MCF 10A (cell line): ENCODE results near the gene FDX1. TPM values are rescaled to one million over a fixed set of nuclear protein-coding genes. Genes with fewer than 3 reads are reported as not detected.

Experiments
- BruUV-seq: library from RNA; stranded (reverse); fragments of 400-500 nt; replicated peaks from 2 replicates; lab custom pipeline; 2021; lab: Mats Ljungman, UMichigan
- CTCF ChIA-PET: fragments of 300-600 bp; sonication (Branson Sonifier 250); formaldehyde crosslinking; extraction: SDS; loops from one replicate; lab custom pipeline; 2021; ENCODE audit warnings: antibody characterized with exemption, inconsistent platforms; lab: Yijun Ruan, JAX
- POLR2A ChIA-PET: fragments of 300-600, 350-650 bp; sonication (Branson Sonifier 250); formaldehyde crosslinking; extraction: SDS; loops from one replicate; lab custom pipeline; 2020; ENCODE audit warnings: antibody characterized with exemption, inconsistent platforms; lab: Yijun Ruan, JAX
- DNase-seq: peaks from one replicate; pipeline ENCODE4 v3.0.0-alpha.2; 2018; ENCODE audit not compliant: unreplicated experiment
- H3K27ac Mint-ChIP-seq: one replicate; pipeline ENCODE4 v1.8.0; 2022; ENCODE audit warnings: mild to moderate bottlenecking, low read depth, mixed read lengths; ENCODE audit not compliant: unreplicated experiment
- H3K27me3 Mint-ChIP-seq: one replicate; pipeline ENCODE4 v1.8.0; 2022; ENCODE audit warnings: mixed read lengths; ENCODE audit not compliant: insufficient read depth, unreplicated experiment
- H3K36me3 Mint-ChIP-seq: one replicate; pipeline ENCODE4 v1.8.0; 2022; ENCODE audit warnings: mild to moderate bottlenecking, moderate library complexity, mixed read lengths; ENCODE audit not compliant: insufficient read depth, unreplicated experiment
- H3K4me1 Mint-ChIP-seq: one replicate; pipeline ENCODE4 v1.8.0; 2022; ENCODE audit warnings: mixed read lengths; ENCODE audit not compliant: insufficient read depth, unreplicated experiment
- H3K4me3 Mint-ChIP-seq: one replicate; pipeline ENCODE4 v1.8.0; 2022; ENCODE audit warnings: mild to moderate bottlenecking, moderate library complexity, mixed read lengths; ENCODE audit not compliant: unreplicated experiment
- H3K9me3 Mint-ChIP-seq: one replicate; pipeline ENCODE4 v1.8.0; 2022; ENCODE audit warnings: mixed read lengths; ENCODE audit not compliant: unreplicated experiment
- intact Hi-C: fragments of 100-400 bp; cut with micrococcal nuclease; formaldehyde crosslinking; loops from 2 replicates; pipeline ENCODE4 v1.14.1; 2022
- total RNA-seq: library from RNA; stranded (reverse); gene quantifications from 2 replicates; pipeline ENCODE4 v1.2.3, GENCODE V29; 2022
- TF ChIP-seq, protein P1 (sequence below): fragments of 200-600 bp; IDR thresholded peaks from one replicate; pipeline ENCODE4 v1.8.0; 2022; ENCODE audit warnings: antibody characterized with exemption, mild to moderate bottlenecking; ENCODE audit not compliant: unreplicated experiment

Gene FDX1
- total RNA-seq, 1 experiment from 2014 or later, result 21.1 TPM

DNA sequence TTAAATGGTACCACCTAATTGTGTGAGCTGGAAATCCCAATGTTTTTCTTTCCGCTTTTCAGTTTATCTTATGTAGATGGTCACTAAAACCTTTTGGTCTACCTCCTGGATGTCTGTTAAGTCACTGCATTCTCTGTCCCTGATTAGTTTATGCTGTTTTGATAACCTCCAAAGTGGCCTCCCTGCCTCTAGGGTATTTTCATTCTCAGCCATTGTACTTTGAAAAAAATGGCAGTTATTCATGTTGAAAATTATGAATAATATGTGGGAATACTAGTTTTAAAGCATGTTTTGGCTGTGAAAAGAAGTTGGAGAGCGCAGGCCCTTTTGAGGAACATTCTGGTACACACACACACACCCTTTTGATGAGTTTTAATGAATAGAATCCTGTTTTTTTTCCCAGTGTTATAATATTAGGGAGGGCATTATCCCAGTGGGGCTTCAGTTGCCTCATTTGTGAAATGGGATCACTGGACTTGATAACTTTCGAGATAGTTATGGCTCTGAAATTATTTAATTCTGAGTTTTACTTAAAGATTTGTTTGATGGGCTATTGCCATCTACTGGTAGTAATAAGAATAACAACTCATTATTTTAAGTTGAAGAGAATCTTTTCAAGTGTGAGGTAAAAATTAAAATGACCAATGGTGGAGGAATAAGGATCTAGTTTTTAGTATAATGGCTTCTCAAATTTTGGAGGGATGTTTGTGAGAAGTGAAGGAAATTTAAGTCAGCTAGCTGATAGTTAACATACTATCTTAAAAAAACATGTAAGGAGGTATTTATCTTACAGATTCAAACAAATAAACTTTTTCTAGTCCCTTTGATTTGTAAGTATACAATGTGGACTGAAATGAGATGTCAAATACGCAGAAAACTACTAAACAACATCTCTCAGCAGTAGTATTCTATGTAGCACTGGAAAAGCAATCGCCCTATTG lies 3.9 kb downstream of the FDX1 start:
- TF ChIP-seq, protein P1, sequence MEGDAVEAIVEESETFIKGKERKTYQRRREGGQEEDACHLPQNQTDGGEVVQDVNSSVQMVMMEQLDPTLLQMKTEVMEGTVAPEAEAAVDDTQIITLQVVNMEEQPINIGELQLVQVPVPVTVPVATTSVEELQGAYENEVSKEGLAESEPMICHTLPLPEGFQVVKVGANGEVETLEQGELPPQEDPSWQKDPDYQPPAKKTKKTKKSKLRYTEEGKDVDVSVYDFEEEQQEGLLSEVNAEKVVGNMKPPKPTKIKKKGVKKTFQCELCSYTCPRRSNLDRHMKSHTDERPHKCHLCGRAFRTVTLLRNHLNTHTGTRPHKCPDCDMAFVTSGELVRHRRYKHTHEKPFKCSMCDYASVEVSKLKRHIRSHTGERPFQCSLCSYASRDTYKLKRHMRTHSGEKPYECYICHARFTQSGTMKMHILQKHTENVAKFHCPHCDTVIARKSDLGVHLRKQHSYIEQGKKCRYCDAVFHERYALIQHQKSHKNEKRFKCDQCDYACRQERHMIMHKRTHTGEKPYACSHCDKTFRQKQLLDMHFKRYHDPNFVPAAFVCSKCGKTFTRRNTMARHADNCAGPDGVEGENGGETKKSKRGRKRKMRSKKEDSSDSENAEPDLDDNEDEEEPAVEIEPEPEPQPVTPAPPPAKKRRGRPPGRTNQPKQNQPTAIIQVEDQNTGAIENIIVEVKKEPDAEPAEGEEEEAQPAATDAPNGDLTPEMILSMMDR, result peak; percentile 55
- peaks cover 40% of the 10 kb centered on the region for H3K4me1 Mint-ChIP-seq
- H3K9me3 Mint-ChIP-seq, result no peaks in the 10 kb centered on the region
- BruUV-seq, result no TSS peak
- peaks cover 12% of the 10 kb centered on the region for H3K36me3 Mint-ChIP-seq
- DNase-seq, result peak; percentile 39
- peak overlapping the region; percentile 5 for H3K4me3 Mint-ChIP-seq
- CTCF ChIA-PET, result interaction anchor here (0.6 to 7.2 kb wide), 23 partner anchors 9 to 810 kb away, joined by 3 to 73 read pairs (median 3); no protein-coding TSS in a partner anchor
- peak overlapping the region; percentile 40 for H3K27ac Mint-ChIP-seq
- H3K27me3 Mint-ChIP-seq, result no peaks in the 10 kb centered on the region
- intact Hi-C loops, result loop anchor here (1.0 to 5.0 kb wide), 4 partner anchors 57 to 487 kb away; no protein-coding TSS in a partner anchor
- POLR2A ChIA-PET, result interaction anchor here (0.7 to 4.3 kb wide), 5 partner anchors 59 to 340 kb away, joined by 3 to 18 read pairs (median 12); partner anchors contain the start of gene RDX

DNA sequence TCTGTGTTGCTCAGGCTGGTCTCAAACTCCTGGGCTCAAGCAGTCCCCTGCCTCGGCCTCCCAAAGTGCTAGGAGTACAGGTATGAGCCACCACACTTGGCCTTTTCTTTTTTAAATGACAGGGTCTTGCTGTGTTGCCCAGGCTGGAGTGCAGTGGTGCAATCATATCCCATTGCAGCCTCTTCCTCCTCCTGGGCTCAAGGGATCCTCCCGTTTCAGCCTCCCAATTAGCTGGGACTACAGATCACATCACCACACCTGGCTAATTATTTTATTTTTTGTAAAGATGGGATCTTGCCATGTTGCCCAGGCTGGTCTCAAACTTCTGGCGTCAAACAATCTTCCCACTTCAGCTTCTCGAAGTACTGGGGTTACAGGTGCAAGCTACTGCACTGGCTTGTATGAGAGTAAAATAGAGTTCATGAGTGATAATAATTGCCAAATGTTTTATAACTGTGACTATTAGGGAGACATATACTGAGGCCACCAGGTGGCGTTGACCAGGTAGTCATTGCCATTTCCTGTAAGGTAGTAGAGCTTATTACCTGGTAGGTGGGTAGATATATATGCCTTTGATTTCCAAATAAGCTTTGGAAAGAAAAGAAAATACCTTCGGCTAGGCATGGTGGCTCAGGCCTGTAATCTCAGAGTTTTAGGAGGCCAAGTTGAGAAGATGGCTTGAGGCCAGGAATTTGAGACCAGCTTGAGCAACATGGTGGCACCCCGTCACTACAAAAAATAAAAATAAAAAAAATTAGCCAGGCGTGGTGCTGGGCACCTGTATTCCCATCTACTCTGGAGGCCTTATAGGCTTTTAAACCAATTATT lies 5.4 kb downstream of the FDX1 start:
- POLR2A ChIA-PET, result interaction anchor here (0.6 to 1.7 kb wide), 8 partner anchors 11 to 795 kb away, joined by 3 to 7 read pairs (median 4); no protein-coding TSS in a partner anchor
- peak; percentile 58 for DNase-seq

DNA sequence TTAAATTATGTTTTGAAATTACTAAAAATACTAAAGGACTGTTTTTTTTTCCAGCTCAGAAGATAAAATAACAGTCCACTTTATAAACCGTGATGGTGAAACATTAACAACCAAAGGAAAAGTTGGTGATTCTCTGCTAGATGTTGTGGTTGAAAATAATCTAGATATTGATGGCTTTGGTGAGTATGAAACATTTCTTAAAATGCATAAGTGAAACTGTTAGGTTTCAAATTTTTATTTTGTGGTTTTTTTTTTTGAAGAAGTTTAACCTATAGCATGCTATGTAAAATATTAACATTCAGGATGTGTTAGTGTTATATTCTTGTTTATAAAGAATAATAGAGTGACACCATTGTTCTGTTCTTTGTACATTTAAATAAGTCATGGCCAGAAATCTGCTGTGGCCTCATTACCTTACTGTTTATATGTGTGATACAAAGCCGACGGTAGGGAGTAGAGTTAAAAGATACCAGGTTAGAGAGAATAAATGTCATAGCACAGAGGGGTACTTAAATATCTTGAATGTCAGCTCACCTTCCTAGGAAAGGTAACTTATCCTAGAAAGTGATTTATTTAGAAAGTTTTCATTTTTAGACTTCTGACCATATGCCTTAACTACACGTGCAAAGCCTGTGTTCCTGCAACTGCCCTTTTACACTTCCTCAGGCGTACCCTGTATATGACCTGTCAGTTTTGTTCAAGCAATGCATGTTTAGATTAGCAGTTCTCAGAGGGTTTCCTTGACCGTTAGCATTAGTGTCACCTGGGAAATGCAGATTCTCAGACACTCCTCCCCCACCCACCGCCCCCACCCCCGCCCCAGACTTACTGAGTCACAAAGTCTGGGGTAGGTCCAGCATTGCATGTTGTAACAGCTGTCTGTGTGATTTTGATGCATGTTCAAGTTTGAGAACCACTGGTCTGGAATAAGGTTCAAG lies 6.3 kb downstream of the FDX1 start:
- BruUV-seq, result no TSS peak
- CTCF ChIA-PET, result interaction anchor here (0.6 to 7.2 kb wide), 24 partner anchors 10 to 1460 kb away, joined by 3 to 73 read pairs (median 4); no protein-coding TSS in a partner anchor
- Mint-ChIP-seq H3K27me3 (no peaks in the 10 kb centered on the region), H3K36me3 (peaks cover 24% of the 10 kb centered on the region), H3K4me3 (peak overlapping the region; percentile 23), H3K27ac (no peak overlapping the region), H3K4me1 (peaks cover 38% of the 10 kb centered on the region), H3K9me3 (no peaks in the 10 kb centered on the region)
- intact Hi-C loops, result loop anchor here (1.0 kb wide), 1 partner anchor 1010 kb away; no protein-coding TSS in a partner anchor
- POLR2A ChIA-PET, result interaction anchor here (0.9 to 1.7 kb wide), 5 partner anchors 10 to 794 kb away, joined by 3 to 5 read pairs (median 4); no protein-coding TSS in a partner anchor
- DNase-seq, result peak; percentile 64
- TF ChIP-seq, protein P1, result no peak

More for the DNA sequence above, 5.4 kb downstream of the FDX1 start:
- TF ChIP-seq, protein P1, result peak; percentile 37
- H3K27me3 Mint-ChIP-seq, result no peaks in the 10 kb centered on the region
- peaks cover 40% of the 10 kb centered on the region for H3K4me1 Mint-ChIP-seq
- H3K36me3 Mint-ChIP-seq, result peaks cover 23% of the 10 kb centered on the region
- H3K9me3 Mint-ChIP-seq, result no peaks in the 10 kb centered on the region
- CTCF ChIA-PET, result interaction anchor here (0.5 to 7.2 kb wide), 36 partner anchors 9 to 1882 kb away, joined by 3 to 73 read pairs (median 4); no protein-coding TSS in a partner anchor
- H3K4me3 Mint-ChIP-seq, result no peak overlapping the region
- H3K27ac Mint-ChIP-seq, result no peak overlapping the region
- intact Hi-C loops, result loop anchor here (1.0 to 5.0 kb wide), 2 partner anchors 338 to 1011 kb away; no protein-coding TSS in a partner anchor
- BruUV-seq, result no TSS peak
